Cardiac fibroblast (primary cell): Measurements from ENCODE around the gene ATP10A.
A peak's percentile ranks its signal among the peaks of the same experiment; 100 is the strongest.

ENCODE experiments used
- DNase-seq, 2 donors: peaks; one replicate each; pipeline versions ENCODE4 v3.0.0 to v3.0.0-alpha.2; 2010; ENCODE audit warnings: low read depth in 2 of 2
- H3K4me3 ChIP-seq, 2 donors: replicated peaks in 1 of 2; 1 replicate in 1 of 2; 2 replicates in 1 of 2; pipeline ENCODE4 v1.5.1; 2011; ENCODE audit warnings: low read depth in 2 of 2, low read length in 2 of 2, mild to moderate bottlenecking in 2 of 2, moderate library complexity in 1 of 2
- CTCF ChIP-seq: IDR thresholded peaks from one replicate; pipeline ENCODE4 v1.5.1; 2011; ENCODE audit warnings: low read depth, mild to moderate bottlenecking, low read length, inconsistent platforms

Gene ATP10A

GRCh38 chr15:25797511-25797935 is 65.6 kb downstream of the ATP10A start:
- peak in 1 of 2 donors; percentile 38 for DNase-seq
- no peak overlapping the region for H3K4me3 ChIP-seq

GRCh38 chr15:25797035-25797434 is 66.1 kb downstream of the ATP10A start:
- DNase-seq, result no peak
- H3K4me3 ChIP-seq, result no peak overlapping the region
- no peak for TF ChIP-seq CTCF

More at GRCh38 chr15:25797511-25797935, 65.6 kb downstream of the ATP10A start:
- no peak for TF ChIP-seq CTCF

- no peak for DNase-seq
- no peak overlapping the region for H3K4me3 ChIP-seq
- TF ChIP-seq CTCF, result no peak
Measured at GRCh38 chr15:25796395-25796794, 66.7 kb downstream of the ATP10A start.

- no peak for DNase-seq
Measured at GRCh38 chr15:25795712-25796111, 67.4 kb downstream of the ATP10A start.

GRCh38 chr15:25795061-25795460 is 68.1 kb downstream of the ATP10A start:
- DNase-seq, result no peak
- H3K4me3 ChIP-seq, result no peak overlapping the region
- TF ChIP-seq CTCF, result no peak

More at GRCh38 chr15:25795712-25796111, 67.4 kb downstream of the ATP10A start:
- TF ChIP-seq CTCF, result no peak
- H3K4me3 ChIP-seq, result no peak overlapping the region

GRCh38 chr15:25793354-25794050 is 69.6 kb downstream of the ATP10A start:
- no peak overlapping the region for H3K4me3 ChIP-seq
- no peak for DNase-seq
- TF ChIP-seq CTCF, result no peak

GRCh38 chr15:25792128-25792527 is 71.0 kb downstream of the ATP10A start:
- no peak for DNase-seq
- TF ChIP-seq CTCF, result no peak
- no peak overlapping the region for H3K4me3 ChIP-seq
